Spleen (tissue), 11 donors: ENCODE results near the gene TRABD. TPM values are rescaled to one million over a fixed set of nuclear protein-coding genes. Genes with fewer than 3 reads are reported as not detected.

Source experiments
- DNase-seq: peaks from one replicate; pipeline ENCODE4 v3.0.0-alpha.2; 2020
- H3K27ac ChIP-seq, 8 donors: fragments of 200-600 bp; sonication (generic) in 7 of 8; 1 replicate in 4 of 8; 2 replicates in 4 of 8; pipeline versions ENCODE4 v1.5.0 to v1.8.0; 2016 to 2021; ENCODE audit warnings: inconsistent platforms in 4 of 8, mild to moderate bottlenecking in 4 of 8, moderate library complexity in 1 of 8
- H3K27me3 ChIP-seq, 7 donors: fragments of 200-600 bp; sonication (generic) in 6 of 7; replicated peaks in 1 of 7; 1 replicate in 4 of 7; 2 replicates in 3 of 7; pipeline versions ENCODE4 v1.5.0 to v1.8.0; 2016 to 2021; ENCODE audit warnings: inconsistent platforms in 3 of 7, mild to moderate bottlenecking in 1 of 7
- H3K36me3 ChIP-seq, 6 donors: fragments of 200-600 bp; sonication (generic) in 5 of 6; 1 replicate in 4 of 6; 2 replicates in 2 of 6; pipeline versions ENCODE4 v1.5.0 to v1.8.0; 2016 to 2021; ENCODE audit warnings: inconsistent platforms in 2 of 6
- H3K4me1 ChIP-seq, 6 donors: fragments of 200-600 bp; sonication (generic) in 5 of 6; 1 replicate in 3 of 6; 2 replicates in 3 of 6; pipeline versions ENCODE4 v1.5.0 to v1.8.0; 2016 to 2021; ENCODE audit warnings: inconsistent platforms in 3 of 6
- H3K4me3 ChIP-seq, 8 donors: fragments of 200-600 bp; sonication (generic) in 7 of 8; 1 replicate in 4 of 8; 2 replicates in 4 of 8; pipeline versions ENCODE4 v1.5.0 to v1.8.0; 2016 to 2021; ENCODE audit warnings: inconsistent platforms in 4 of 8, mild to moderate bottlenecking in 4 of 8, moderate library complexity in 2 of 8
- H3K9me3 ChIP-seq, 8 donors: fragments of 200-600 bp; sonication (generic) in 7 of 8; 1 replicate in 4 of 8; 2 replicates in 4 of 8; pipeline versions ENCODE4 v1.5.0 to v1.8.0; 2016 to 2021; ENCODE audit warnings: inconsistent platforms in 4 of 8
- CTCF ChIP-seq, 11 experiments: fragments of 200-600 bp in 7 of 11; fragments of 450-650 bp in 4 of 11; sonication (generic) in 4 of 11; IDR thresholded peaks in 8 of 11; conservative IDR thresholded peaks in 3 of 11; 1 replicate in 7 of 11; 2 replicates in 4 of 11; pipeline versions ENCODE4 v1.4.0 to v1.8.0; 2016 to 2021; ENCODE audit warnings: antibody characterized with exemption in 11 of 11, inconsistent platforms in 4 of 11, mild to moderate bottlenecking in 1 of 11
- POLR2A ChIP-seq, 3 donors: fragments of 450-650 bp; IDR thresholded peaks; one replicate each; pipeline ENCODE4 v1.5.1; 2017; ENCODE audit warnings: antibody characterized with exemption in 3 of 3, mild to moderate bottlenecking in 1 of 3
- POLR2AphosphoS5 ChIP-seq, 3 donors: sonication (generic); formaldehyde crosslinking; IDR thresholded peaks; one replicate each; pipeline ENCODE4 v1.5.1; 2017; ENCODE audit warnings: antibody characterized with exemption in 3 of 3
- WGBS, 5 donors: extraction: QIAGEN DNeasy Blood & Tissue Kit in 3 of 5; methylation state at CpG; one replicate each; pipeline versions ENCODE4 v1.1.5 to v1.1.7; 2013 to 2018; 5-methylcytosine and 5-hydroxymethylcytosine counted together
- intact Hi-C: fragments of 100-400 bp; cut with DNase I; formaldehyde crosslinking; loops from one replicate; pipeline ENCODE4 v1.15.0; 2023; ENCODE audit warnings: low total_unique reads
- polyA plus RNA-seq, 3 donors: library from polyadenylated mRNA; stranded (reverse); fragments of 200-250 nt; gene quantifications; one replicate each; pipeline ENCODE4 v1.2.1, GENCODE V29; 2013
- total RNA-seq, 7 donors: library from RNA; depleted of rRNA in 3 of 7; stranded (reverse); fragments of >200 nt in 3 of 7; fragmentation: NEBNext Ultra II Directional in 4 of 7; extraction: Animal tissue kit (Norgen Biotek cat#: 25700) in 4 of 7; gene quantifications; one replicate each; pipeline versions ENCODE4 v1.1.0 to v1.2.1, GENCODE V29; 2016 to 2021
- donor health status: healthy with polysubstance abuse.
- donor health status: DM: no; HTN: no; CAD: no; lungs with moderate emphysema.
- donor health status: DM: no; HTN: no; CAD: no.
- donor health status: Bipolar disorder and iron deficiency.
- donor health status: healthy.
- donor health status: DM: no; HTN: no; CAD: no.
- donor health status: DM: yes; HTN: yes; CAD: no.

The TRABD gene
- total and polyA plus RNA-seq, 10 donors: 43.3 to 85.8 (median 60.0) TPM

DNA sequence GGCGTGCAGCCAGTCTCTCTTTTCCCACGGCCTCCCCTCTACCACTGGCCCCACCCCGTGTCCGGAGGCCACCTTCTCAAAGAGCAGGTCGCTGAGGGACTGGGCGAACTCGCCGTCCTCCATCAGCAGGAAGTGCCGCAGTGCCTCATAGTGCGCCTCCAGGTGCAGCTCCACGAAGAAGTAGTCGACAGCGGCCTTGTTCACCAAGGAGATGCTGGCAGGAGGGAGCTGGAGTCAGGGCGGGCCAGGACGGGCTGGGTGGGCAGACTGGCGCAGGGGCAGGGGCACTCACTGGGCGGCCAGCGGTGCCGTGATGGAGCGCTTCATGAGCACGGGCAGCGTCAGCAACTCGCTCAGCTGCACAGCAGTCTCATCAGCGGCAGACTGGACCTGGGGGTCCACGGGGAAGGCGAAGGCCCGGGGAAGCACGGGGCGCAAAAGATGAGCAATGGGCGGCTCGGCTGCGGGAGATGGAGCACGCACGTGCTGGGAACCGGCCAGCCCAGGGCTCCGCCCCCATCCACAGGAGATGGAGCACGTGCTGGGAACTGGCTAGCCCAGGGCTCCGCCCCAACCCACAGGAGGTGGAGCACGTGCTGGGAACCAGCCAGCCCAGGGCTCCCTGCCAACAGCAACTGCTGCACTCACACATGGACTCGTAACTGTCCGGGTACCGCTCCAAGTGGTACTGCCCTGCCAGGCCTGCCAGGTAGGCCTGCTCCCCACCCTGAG, 33.4 kb downstream of the TRABD start:
- H3K27me3 ChIP-seq: no peaks in the 10 kb centered on the region
- 74 to 85% (median 78%) methylated on average over 27 to 42 of the region's 42 CpGs for WGBS, 5 donors
- no peak for DNase-seq
- H3K27ac ChIP-seq: no peak overlapping the region
- no peaks in the 10 kb centered on the region for H3K9me3 ChIP-seq
- no peaks in the 10 kb centered on the region for H3K4me1 ChIP-seq
- intact Hi-C loops: no loop called here
- TF ChIP-seq POLR2AphosphoS5 (IDR thresholded peaks at IDR 0.05) (peak in 2 of 3 donors; percentile 39 to 53), POLR2A (IDR thresholded peaks at IDR 0.05) (no peak), CTCF (IDR thresholded peaks at IDR 0.05 in 8 of 11, conservative IDR thresholded peaks at IDR 0.05 in 3 of 11) (no peak)
- peaks cover 9 to 100% (median 93%) of the 10 kb centered on the region in 6 donors for H3K36me3 ChIP-seq
- H3K4me3 ChIP-seq: no peak overlapping the region

- no peaks in the 10 kb centered on the region for H3K27me3 ChIP-seq
- no peak for DNase-seq
These were observed 34.3 kb downstream of the TRABD start for GRCh38 chr22:50219800-50220602.

DNA sequence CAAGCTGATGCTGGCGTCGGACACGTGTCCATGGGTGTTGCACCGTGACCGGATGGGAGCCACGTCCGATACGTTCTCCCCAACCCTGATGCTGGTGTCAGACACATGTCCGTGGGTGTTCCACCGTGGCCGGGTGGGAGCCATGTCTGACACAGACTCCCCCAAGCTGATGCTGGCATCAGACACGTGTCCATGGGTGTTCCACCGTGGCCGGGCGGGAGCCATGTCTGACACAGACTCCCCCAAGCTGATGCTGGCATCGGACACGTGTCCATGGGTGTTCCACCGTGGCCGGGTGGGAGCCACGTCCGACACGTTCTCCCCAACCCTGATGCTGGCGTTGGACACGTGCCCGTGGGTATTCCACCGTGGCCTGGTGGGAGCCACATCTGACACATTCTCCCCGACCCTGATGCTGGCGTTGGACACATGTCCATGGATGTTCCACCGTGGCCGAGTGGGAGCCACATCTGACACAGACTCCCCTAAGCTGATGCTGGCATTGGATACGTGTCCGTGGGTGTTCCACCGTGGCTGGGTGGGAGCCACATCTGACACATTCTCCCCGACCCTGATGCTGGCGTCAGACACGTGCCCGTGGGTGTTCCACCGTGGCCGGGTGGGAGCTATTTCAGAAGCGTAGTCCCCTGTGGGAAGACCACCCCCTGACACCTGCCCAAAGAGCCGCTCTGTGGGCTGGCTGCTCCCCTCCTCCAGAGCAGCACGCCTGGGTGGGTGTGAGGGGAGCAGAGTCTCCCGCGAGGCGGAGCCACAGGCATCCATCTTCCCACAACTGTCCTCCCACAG, 35.1 kb downstream of the TRABD start:
- H3K27ac ChIP-seq: no peak overlapping the region
- H3K9me3 ChIP-seq: no peaks in the 10 kb centered on the region
- no peak for TF ChIP-seq POLR2A (IDR thresholded peaks at IDR 0.05)
- no peak for TF ChIP-seq POLR2AphosphoS5 (IDR thresholded peaks at IDR 0.05)
- TF ChIP-seq CTCF (IDR thresholded peaks at IDR 0.05 in 8 of 11, conservative IDR thresholded peaks at IDR 0.05 in 3 of 11): no peak
- H3K27me3 ChIP-seq: no peaks in the 10 kb centered on the region
- intact Hi-C loops: no loop called here
- H3K36me3 ChIP-seq: peaks cover 11 to 100% (median 100%) of the 10 kb centered on the region in 6 donors
- H3K4me1 ChIP-seq: no peaks in the 10 kb centered on the region
- 89 to 97% (median 96%) methylated on average over 14 to 45 of the region's 45 CpGs for WGBS, 5 donors
- no peak overlapping the region for H3K4me3 ChIP-seq
- no peak for DNase-seq

More at GRCh38 chr22:50219800-50220602, 34.3 kb downstream of the TRABD start:
- Histone ChIP-seq H3K4me3 (no peak overlapping the region), H3K36me3 (peaks cover 11 to 100% (median 95%) of the 10 kb centered on the region in 6 donors), H3K4me1 (no peaks in the 10 kb centered on the region), H3K9me3 (no peaks in the 10 kb centered on the region), H3K27ac (no peak overlapping the region)
- TF ChIP-seq POLR2AphosphoS5 (IDR thresholded peaks at IDR 0.05) (peak in 1 of 3 donors; percentile 44), CTCF (IDR thresholded peaks at IDR 0.05 in 8 of 11, conservative IDR thresholded peaks at IDR 0.05 in 3 of 11) (no peak)
- whole genome bisulfite sequencing, 5 donors: 86 to 92% (median 91%) methylated on average over 21 to 25 of the region's 25 CpGs
- intact Hi-C loops: no loop called here
